Measurements from ENCODE around the gene KIAA2012.

The KIAA2012 gene

DNA sequence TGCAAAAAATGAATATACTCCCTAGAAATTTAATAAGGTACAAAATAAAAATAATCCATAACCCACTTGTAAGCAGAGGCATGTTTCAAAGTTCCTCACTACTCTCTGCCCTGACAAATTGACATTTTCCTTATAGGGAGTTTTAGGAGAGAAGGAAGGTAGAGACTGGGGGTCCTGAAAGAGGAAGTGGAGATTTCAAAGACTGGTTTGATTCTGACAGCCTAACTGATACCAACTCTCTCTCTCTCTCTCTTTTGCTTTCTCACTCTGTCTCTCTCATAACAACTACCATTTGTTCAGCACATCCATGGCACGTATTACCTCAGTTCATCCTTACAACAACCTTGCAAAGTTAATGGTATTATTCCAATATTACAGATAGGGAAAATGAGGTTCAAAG, 20.8 kb upstream of the KIAA2012 start:
- no peak overlapping the region for H3K4me3 ChIP-seq

DNA sequence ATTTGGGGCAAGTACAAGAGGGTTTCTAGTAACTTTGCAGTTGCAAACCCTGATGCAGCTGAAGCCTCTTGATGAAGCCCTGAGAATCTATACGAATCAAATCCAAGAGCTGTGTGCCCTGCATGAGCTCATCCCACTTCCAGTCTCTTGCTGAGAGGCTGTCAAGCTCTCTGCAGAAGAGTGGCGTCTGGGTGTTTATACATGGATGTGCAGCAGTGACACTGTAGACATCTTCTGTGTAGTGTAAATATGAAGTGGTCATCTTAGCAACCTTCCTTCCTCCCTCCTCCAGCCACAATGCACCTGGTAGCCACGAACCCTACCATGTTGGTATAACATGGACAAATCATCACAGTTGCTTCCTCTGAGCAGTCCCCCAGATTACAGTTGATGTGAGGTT, 18.4 kb upstream of the KIAA2012 start:
- no peak for DNase-seq (ENCODE audit: low spot score in 2 of 2)
- in situ Hi-C loops (cut with MboI; ENCODE audit: low sequenced_read_pairs), result no loop called here
- Histone ChIP-seq H3K4me1 (no peaks in the 10 kb centered on the region), H3K9me3 (no peaks in the 10 kb centered on the region), H3K36me3 (replicated peaks) (no peaks in the 10 kb centered on the region), H3K4me3 (no peak overlapping the region), H3K27me3 (ENCODE audit: low read depth) (no peaks in the 10 kb centered on the region)

More for the DNA sequence above, 20.8 kb upstream of the KIAA2012 start:
- Histone ChIP-seq H3K9me3 (no peaks in the 10 kb centered on the region), H3K4me1 (no peaks in the 10 kb centered on the region), H3K36me3 (replicated peaks) (no peaks in the 10 kb centered on the region), H3K27me3 (ENCODE audit: low read depth) (no peaks in the 10 kb centered on the region)
- no peak for DNase-seq (ENCODE audit: low spot score in 2 of 2)
- in situ Hi-C loops (cut with MboI; ENCODE audit: low sequenced_read_pairs), result no loop called here

DNA sequence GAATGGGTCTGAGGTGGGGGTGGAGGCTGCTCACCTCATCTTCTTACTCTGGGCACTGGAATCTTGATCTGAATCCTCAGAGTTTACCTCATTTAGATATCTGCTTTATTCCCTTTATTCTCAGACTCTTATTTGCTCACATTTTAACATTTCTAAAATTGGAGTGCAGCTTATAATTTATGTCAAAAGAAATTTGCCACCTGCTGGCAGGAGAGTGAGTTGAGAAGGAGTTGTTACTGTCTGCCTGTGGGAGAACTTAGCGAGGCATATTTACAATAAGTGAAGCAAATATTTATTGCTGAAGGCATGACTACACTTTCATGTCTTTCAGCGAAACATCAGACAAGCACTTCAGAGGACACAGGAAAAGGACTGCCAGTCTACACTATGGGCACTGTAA, 16.4 kb upstream of the KIAA2012 start:
- Histone ChIP-seq H3K4me1 (no peaks in the 10 kb centered on the region), H3K27me3 (ENCODE audit: low read depth) (no peaks in the 10 kb centered on the region), H3K9me3 (no peaks in the 10 kb centered on the region), H3K36me3 (replicated peaks) (no peaks in the 10 kb centered on the region), H3K4me3 (no peak overlapping the region)
- in situ Hi-C loops (cut with MboI; ENCODE audit: low sequenced_read_pairs), result no loop called here
- DNase-seq (ENCODE audit: low spot score in 2 of 2), result no peak

DNA sequence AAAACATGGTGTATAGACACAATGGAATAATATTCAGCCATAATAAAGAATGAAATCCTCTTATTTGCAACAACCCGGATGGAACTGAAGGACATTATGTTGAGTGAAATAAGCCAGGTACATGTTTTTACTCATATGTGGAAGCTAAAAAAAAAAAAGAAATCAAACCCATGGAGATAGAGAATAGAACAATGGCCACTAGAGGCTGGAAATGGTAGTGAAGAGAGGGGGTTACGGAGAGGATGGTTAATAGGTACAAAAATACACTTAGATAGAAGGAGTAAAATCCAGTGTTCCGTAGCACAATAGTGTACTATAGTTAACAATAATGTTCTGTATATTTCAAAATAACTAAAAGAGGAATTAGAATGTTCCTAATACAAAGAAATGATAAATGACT, 12.8 kb upstream of the KIAA2012 start:
- Histone ChIP-seq H3K36me3 (replicated peaks) (no peaks in the 10 kb centered on the region), H3K9me3 (no peaks in the 10 kb centered on the region), H3K4me1 (peaks cover 3% of the 10 kb centered on the region; the same call in 1 of the 2 replicates), H3K4me3 (no peak overlapping the region), H3K27me3 (ENCODE audit: low read depth) (no peaks in the 10 kb centered on the region)
- in situ Hi-C loops (cut with MboI; ENCODE audit: low sequenced_read_pairs), result no loop called here
- DNase-seq (ENCODE audit: low spot score in 2 of 2), result no peak

DNA sequence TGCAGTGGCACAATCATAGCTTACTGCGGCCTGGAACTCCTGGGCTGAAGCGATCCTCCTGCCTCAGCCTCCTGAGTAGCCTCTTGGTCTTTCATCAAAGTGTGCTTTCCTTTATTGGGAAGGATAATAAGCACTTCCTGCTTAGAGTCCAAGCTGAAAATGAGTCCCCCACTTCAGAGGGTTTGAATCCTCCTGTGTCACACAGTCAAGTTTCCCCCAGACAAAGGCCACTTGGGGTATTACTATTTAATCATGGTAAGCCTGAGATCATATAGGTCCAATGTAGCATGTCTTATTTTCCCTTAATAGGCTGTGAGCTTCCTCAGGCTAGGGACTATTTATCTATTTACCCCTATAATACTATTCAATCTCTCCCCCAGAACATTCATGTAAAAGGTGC, 11.4 kb upstream of the KIAA2012 start:
- peaks cover 3% of the 10 kb centered on the region; the same call in 1 of the 2 replicates for H3K4me1 ChIP-seq
- in situ Hi-C loops (cut with MboI; ENCODE audit: low sequenced_read_pairs), result no loop called here

DNA sequence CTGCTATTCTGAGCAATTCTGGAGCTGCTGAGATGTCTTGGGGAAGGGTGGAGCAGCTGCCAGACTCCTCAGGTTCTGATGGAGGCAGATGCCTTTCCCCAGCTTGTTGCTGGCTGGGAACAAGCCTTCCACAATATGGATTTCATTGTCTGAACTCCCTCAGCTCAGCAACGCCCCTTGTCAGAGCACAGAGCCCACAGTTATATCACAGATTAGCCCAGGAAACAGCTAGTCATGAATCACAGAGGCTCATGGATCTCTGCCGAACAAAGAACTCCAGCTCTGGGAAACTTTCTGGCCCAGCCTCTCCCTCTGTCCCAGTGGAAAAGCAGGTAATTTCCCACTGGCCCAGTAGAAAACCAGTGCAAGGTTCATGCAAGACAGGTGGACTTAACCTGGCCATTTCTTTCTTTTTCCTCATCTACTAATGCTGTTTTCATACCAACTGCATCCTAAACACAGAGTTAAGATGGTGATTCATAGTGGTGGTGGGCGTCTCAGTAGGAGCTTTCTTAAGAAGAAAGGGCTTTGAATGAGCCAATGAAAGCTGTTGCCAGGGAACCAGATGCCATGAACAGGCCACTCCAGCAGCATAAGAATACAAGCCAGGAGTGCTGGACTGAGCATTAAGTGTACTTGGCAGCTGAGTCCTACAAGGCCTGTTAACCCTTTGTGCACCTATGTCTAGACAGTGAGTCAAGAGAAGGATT, 8.7 kb upstream of the KIAA2012 start:
- H3K9me3 ChIP-seq, result no peaks in the 10 kb centered on the region

More for the DNA sequence above, 11.4 kb upstream of the KIAA2012 start:
- no peak overlapping the region for H3K4me3 ChIP-seq
- no peaks in the 10 kb centered on the region for H3K36me3 ChIP-seq (replicated peaks)
- no peaks in the 10 kb centered on the region for H3K9me3 ChIP-seq
- H3K27me3 ChIP-seq (ENCODE audit: low read depth), result no peaks in the 10 kb centered on the region
- DNase-seq (ENCODE audit: low spot score in 2 of 2), result no peak

DNA sequence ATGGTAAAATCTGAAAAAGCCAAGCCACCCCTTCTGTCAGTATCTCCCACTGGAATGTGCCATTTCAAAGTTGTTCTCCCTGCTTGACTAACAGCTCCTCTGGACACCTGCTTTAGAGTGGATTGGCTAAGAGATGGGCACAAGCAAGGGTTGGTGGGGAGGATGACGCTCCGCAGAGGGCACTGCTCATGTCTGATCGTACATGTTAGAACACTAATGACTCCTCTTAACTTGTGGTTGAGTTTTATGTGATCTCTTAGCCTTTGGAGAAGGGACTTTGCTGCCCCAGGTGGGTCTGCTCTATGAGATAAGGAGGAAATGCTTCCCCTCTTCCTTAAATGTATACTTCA, 8.2 kb upstream of the KIAA2012 start:
- Histone ChIP-seq H3K36me3 (replicated peaks) (no peaks in the 10 kb centered on the region), H3K27me3 (ENCODE audit: low read depth) (no peaks in the 10 kb centered on the region), H3K9me3 (no peaks in the 10 kb centered on the region), H3K4me1 (peaks cover 3% of the 10 kb centered on the region; the same call in 1 of the 2 replicates), H3K4me3 (no peak overlapping the region)
- in situ Hi-C loops (cut with MboI; ENCODE audit: low sequenced_read_pairs), result no loop called here
- no peak for DNase-seq (ENCODE audit: low spot score in 2 of 2)

More for the DNA sequence above, 8.7 kb upstream of the KIAA2012 start:
- Histone ChIP-seq H3K36me3 (replicated peaks) (no peaks in the 10 kb centered on the region), H3K4me1 (peaks cover 3% of the 10 kb centered on the region; the same call in 1 of the 2 replicates), H3K4me3 (no peak overlapping the region), H3K27me3 (ENCODE audit: low read depth) (no peaks in the 10 kb centered on the region)
- peak; percentile 15 to 45 for DNase-seq (ENCODE audit: low spot score in 2 of 2)
- in situ Hi-C loops (cut with MboI; ENCODE audit: low sequenced_read_pairs), result no loop called here

DNA sequence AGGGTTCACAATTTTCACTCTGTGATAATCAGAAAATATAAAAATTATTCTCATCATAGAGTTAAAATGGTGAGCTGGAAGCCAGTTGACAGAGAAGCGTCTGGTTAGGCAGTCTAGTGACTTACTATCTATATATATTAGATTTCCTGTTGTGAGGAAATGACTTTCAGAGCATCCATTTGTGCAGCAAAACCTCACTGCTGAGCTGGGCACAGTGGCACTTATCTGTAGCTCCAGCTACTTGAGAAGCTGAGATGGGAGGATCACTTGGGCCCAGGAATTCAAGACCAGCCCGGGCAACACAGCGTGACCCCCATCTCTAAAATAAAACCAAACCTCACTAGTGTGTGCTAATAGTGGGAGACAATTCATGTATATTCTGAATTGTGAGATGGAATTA, 7.2 kb upstream of the KIAA2012 start:
- no peak overlapping the region for H3K4me3 ChIP-seq
- H3K27me3 ChIP-seq (ENCODE audit: low read depth), result no peaks in the 10 kb centered on the region
- H3K4me1 ChIP-seq, result peaks cover 3% of the 10 kb centered on the region; the same call in 1 of the 2 replicates
- no peaks in the 10 kb centered on the region for H3K9me3 ChIP-seq
- in situ Hi-C loops (cut with MboI; ENCODE audit: low sequenced_read_pairs), result no loop called here
- no peaks in the 10 kb centered on the region for H3K36me3 ChIP-seq (replicated peaks)
- no peak for DNase-seq (ENCODE audit: low spot score in 2 of 2)

DNA sequence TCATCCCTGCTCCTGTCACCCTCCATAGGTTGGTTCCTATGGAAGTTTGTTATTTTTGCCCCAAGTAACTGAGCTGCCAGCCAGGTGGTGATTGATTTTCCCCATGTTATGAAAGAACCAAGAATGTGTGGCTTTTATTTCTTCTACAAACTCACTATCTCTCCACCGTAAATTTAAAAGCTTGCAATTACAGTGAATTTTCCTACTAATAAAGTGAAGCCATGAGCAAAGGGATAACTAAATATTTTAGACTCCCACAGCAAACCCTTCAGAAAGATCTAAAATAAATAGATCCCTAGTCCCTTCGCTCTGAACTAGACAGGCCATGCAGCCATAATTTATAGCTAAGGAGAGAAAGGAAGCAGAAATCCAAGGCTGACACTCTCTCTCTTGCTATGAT, 6.2 kb upstream of the KIAA2012 start:
- H3K4me3 ChIP-seq, result no peak overlapping the region
- no peaks in the 10 kb centered on the region for H3K27me3 ChIP-seq (ENCODE audit: low read depth)
- in situ Hi-C loops (cut with MboI; ENCODE audit: low sequenced_read_pairs), result no loop called here
- no peak for DNase-seq (ENCODE audit: low spot score in 2 of 2)
- no peaks in the 10 kb centered on the region for H3K9me3 ChIP-seq
- H3K4me1 ChIP-seq, result peaks cover 3% of the 10 kb centered on the region; the same call in 1 of the 2 replicates
- no peaks in the 10 kb centered on the region for H3K36me3 ChIP-seq (replicated peaks)

DNA sequence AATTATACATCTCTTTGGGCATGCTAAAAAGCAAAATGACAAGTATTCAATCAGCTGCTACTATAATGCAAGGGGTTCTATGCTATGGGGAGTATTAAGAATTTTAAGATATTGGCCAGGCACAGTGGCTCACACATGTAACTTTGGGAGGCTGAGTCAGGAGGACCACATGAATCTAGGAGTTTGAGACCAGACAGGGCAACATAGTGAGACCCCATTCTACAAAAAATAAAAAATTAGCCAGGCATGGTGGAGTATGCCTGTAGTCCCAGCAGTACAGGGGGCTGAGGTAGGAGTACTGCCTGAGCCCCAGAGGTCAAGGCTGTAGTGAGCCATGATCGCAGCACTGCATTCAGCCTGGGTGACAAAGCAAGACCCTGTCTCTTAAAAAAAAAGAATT, 5.5 kb upstream of the KIAA2012 start:
- peaks cover 3% of the 10 kb centered on the region; the same call in 1 of the 2 replicates for H3K4me1 ChIP-seq
- in situ Hi-C loops (cut with MboI; ENCODE audit: low sequenced_read_pairs), result no loop called here
- no peaks in the 10 kb centered on the region for H3K36me3 ChIP-seq (replicated peaks)
- H3K27me3 ChIP-seq (ENCODE audit: low read depth), result no peaks in the 10 kb centered on the region
- H3K9me3 ChIP-seq, result no peaks in the 10 kb centered on the region
- H3K4me3 ChIP-seq, result no peak overlapping the region
- DNase-seq (ENCODE audit: low spot score in 2 of 2), result no peak

DNA sequence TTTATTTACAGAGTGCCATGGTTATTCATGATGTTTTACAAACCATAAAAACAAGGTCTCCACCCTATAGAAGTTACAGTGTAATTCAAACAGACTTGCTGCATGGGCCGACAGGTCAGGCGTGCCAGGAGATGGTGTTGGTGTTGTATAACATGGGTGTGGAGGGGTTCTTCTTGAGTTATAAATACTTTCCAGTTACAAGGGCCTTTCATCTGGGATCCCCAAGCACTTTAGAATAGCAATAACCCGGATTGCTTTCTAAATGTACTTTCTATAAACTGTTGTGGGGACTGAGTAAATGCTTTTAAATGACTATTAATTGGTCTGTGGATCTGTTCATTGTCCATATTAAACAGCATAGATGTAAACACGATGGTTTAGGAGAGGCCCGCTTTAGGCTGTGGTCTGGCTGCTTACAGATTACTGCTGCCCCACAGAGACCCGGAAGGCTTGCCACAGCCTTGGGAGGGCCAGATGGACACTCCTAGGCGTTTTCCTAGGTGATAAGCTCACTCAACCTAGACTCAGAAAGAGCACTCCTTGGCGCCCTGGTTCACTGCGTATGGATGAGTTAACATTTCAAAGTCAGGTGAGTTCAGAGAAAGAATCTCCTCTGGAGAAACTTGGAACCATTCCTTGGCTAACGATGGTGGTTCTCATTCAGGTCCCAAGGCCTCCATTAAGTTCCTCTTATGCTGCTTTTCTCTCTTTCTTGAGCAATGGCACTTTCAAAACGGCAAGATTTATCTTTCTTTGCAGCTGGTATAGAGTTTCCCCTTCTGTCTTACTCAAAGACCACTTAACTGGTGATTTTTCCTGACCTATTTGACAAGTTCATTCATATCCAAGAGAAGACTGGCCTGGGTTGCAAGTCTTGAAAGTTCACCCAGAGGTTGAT, 3.6 kb upstream of the KIAA2012 start:
- no peaks in the 10 kb centered on the region for H3K36me3 ChIP-seq (replicated peaks)
- H3K4me3 ChIP-seq, result no peak overlapping the region
- peaks cover under 1% of the 10 kb centered on the region; the same call in 1 of the 2 replicates for H3K4me1 ChIP-seq
- no peaks in the 10 kb centered on the region for H3K27me3 ChIP-seq (ENCODE audit: low read depth)
- no peak for DNase-seq (ENCODE audit: low spot score in 2 of 2)
- no peaks in the 10 kb centered on the region for H3K9me3 ChIP-seq
- in situ Hi-C loops (cut with MboI; ENCODE audit: low sequenced_read_pairs), result no loop called here

DNA sequence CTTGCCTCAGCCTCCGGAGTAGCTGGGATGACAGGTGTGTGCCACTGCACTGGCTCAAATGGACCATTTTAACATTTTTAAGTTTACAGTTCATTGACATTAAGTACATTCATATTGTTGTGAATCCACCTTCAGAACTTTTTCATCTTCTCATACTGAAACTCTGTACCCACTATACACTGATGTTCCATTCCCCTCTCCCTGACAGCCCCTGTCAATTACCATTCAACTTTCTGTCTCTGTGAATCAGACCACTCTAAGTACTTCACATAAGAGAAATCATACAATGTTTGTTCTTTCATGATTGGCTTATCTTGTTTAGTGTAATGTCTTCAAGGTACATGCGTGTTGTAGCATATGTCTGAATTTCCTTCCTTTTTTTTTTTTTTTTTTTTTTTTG, 1.9 kb upstream of the KIAA2012 start:
- Histone ChIP-seq H3K4me1 (no peaks in the 10 kb centered on the region), H3K27me3 (ENCODE audit: low read depth) (no peaks in the 10 kb centered on the region), H3K4me3 (no peak overlapping the region), H3K36me3 (replicated peaks) (no peaks in the 10 kb centered on the region), H3K9me3 (no peaks in the 10 kb centered on the region)
- in situ Hi-C loops (cut with MboI; ENCODE audit: low sequenced_read_pairs), result no loop called here
- no peak for DNase-seq (ENCODE audit: low spot score in 2 of 2)

DNA sequence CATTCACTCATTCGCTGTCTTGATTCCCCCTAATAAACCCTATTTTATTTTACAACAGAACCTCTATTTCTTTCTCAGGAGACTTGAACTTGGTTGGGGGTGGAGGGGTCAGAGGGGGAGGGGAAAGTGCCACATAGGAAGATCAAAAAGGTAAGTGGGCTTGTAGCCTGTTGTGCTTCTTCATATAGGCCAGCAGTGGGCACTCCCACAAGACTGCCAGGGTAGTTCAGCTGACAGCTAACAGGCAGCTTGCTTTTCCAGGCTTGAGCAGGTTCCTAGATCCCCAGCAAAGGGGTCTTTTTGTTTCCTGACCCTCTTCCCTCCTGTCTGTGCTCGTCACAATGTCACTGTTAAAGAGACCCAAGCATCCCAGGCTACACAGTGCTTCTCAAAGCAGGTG, 829 bp upstream of the KIAA2012 start:
- in situ Hi-C loops (cut with MboI; ENCODE audit: low sequenced_read_pairs), result no loop called here
- no peaks in the 10 kb centered on the region for H3K4me1 ChIP-seq
- no peaks in the 10 kb centered on the region for H3K36me3 ChIP-seq (replicated peaks)
- no peak for DNase-seq (ENCODE audit: low spot score in 2 of 2)
- no peaks in the 10 kb centered on the region for H3K9me3 ChIP-seq
- H3K27me3 ChIP-seq (ENCODE audit: low read depth), result no peaks in the 10 kb centered on the region
- H3K4me3 ChIP-seq, result no peak overlapping the region

DNA sequence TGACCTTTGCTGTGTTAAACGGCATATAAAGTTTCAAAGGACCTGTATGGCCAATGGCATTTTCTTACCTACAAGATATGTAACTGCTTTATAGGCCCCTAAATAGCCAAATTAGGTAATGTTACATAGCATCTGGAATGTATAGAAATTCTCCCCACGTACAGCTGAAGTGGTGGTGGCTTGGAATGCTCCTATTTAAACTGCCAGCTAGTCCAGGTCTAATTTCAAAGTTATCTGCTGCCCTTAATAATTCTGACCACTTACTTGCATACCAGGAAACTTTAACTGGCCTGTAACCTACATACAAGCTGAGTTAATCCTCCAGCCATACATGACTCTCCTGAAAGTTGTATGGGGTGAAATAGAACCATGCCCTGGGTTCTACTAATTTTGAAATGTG, 1.3 kb downstream of the KIAA2012 start:
- H3K36me3 ChIP-seq (replicated peaks), result no peaks in the 10 kb centered on the region
- no peak for DNase-seq (ENCODE audit: low spot score in 2 of 2)
- no peak overlapping the region for H3K4me3 ChIP-seq
- no peaks in the 10 kb centered on the region for H3K27me3 ChIP-seq (ENCODE audit: low read depth)
- H3K9me3 ChIP-seq, result no peaks in the 10 kb centered on the region
- no peaks in the 10 kb centered on the region for H3K4me1 ChIP-seq
- in situ Hi-C loops (cut with MboI; ENCODE audit: low sequenced_read_pairs), result no loop called here
